ENCODE results near the gene KCTD2. TPM values are rescaled to one million over a fixed set of nuclear protein-coding genes. Genes with fewer than 3 reads are reported as not detected.

KCTD2 gene
- total RNA-seq, 4 donors from 2014 or later, result 18.9 to 30.8 (median 24.2) TPM

- no peak for TF ChIP-seq CTCF (IDR thresholded peaks at IDR 0.05; ENCODE audit: low read depth)
Measured at GRCh38 chr17:75088465-75089417, 41.7 kb downstream of the KCTD2 start.

GRCh38 chr17:75090871-75091854 is 44.1 kb downstream of the KCTD2 start:
- TF ChIP-seq CTCF (IDR thresholded peaks at IDR 0.05; ENCODE audit: low read depth), result no peak

GRCh38 chr17:75091855-75092327 is 44.9 kb downstream of the KCTD2 start:
- TF ChIP-seq CTCF (IDR thresholded peaks at IDR 0.05; ENCODE audit: low read depth), result no peak

GRCh38 chr17:75093548-75094158 is 46.6 kb downstream of the KCTD2 start:
- no peak for TF ChIP-seq CTCF (IDR thresholded peaks at IDR 0.05; ENCODE audit: low read depth)

GRCh38 chr17:75094871-75095399 is 47.9 kb downstream of the KCTD2 start:
- TF ChIP-seq CTCF (IDR thresholded peaks at IDR 0.05; ENCODE audit: low read depth), result no peak

- no peak for TF ChIP-seq CTCF (IDR thresholded peaks at IDR 0.05; ENCODE audit: low read depth)
Measured at GRCh38 chr17:75096082-75096625, 49.1 kb downstream of the KCTD2 start.
